GM23248 (cell line): ENCODE results near the gene VPS52. TPM values are rescaled to one million over a fixed set of nuclear protein-coding genes. Genes with fewer than 3 reads are reported as not detected.

Source experiments
- DNase-seq: peaks from one replicate; pipeline ENCODE4 v3.0.0-alpha.2; 2015
- H2AFZ ChIP-seq: fragments of 200-600 bp; sonication (generic); 2 replicates; pipeline ENCODE4 v1.6.1; 2016; ENCODE audit warnings: antibody characterized with exemption
- H3F3A ChIP-seq: fragments of 200-600 bp; sonication (generic); 2 replicates; pipeline ENCODE4 v1.6.1; 2016; ENCODE audit warnings: mild to moderate bottlenecking, antibody characterized with exemption, mixed run types; ENCODE audit not compliant: insufficient read depth
- H3K27ac ChIP-seq: fragments of 200-600 bp; sonication (generic); 2 replicates; pipeline ENCODE4 v1.5.1; 2016; ENCODE audit warnings: mild to moderate bottlenecking
- H3K27me3 ChIP-seq: fragments of 200-600 bp; sonication (generic); replicated peaks from 2 replicates; pipeline ENCODE4 v1.6.1; 2016; ENCODE audit warnings: mild to moderate bottlenecking; ENCODE audit not compliant: insufficient read depth
- H3K36me3 ChIP-seq: fragments of 200-600 bp; sonication (generic); 2 replicates; pipeline ENCODE4 v1.6.1; 2016; ENCODE audit warnings: low read depth, mild to moderate bottlenecking
- H3K4me1 ChIP-seq: fragments of 200-600 bp; sonication (generic); 2 replicates; pipeline ENCODE4 v1.6.1; 2016; ENCODE audit warnings: mild to moderate bottlenecking; ENCODE audit not compliant: insufficient read depth
- H3K4me2 ChIP-seq: fragments of 200-600 bp; sonication (generic); one replicate; pipeline ENCODE4 v1.6.1; 2016; ENCODE audit warnings: mild to moderate bottlenecking; ENCODE audit not compliant: unreplicated experiment
- H3K4me3 ChIP-seq: fragments of 200-600 bp; sonication (generic); 2 replicates; pipeline ENCODE4 v1.5.1; 2016; ENCODE audit warnings: mild to moderate bottlenecking
- H3K79me2 ChIP-seq: fragments of 200-600 bp; sonication (generic); 2 replicates; pipeline ENCODE4 v1.6.1; 2016; ENCODE audit warnings: mild to moderate bottlenecking; ENCODE audit not compliant: insufficient read depth
- H3K9ac ChIP-seq: fragments of 200-600 bp; sonication (generic); 2 replicates; pipeline ENCODE4 v1.6.1; 2016; ENCODE audit warnings: mild to moderate bottlenecking
- H3K9me2 ChIP-seq: fragments of 200-600 bp; sonication (generic); 2 replicates; pipeline ENCODE4 v1.6.1; 2016; ENCODE audit warnings: mixed run types, mild to moderate bottlenecking, moderate library complexity; ENCODE audit not compliant: insufficient read depth
- H3K9me3 ChIP-seq: fragments of 200-600 bp; sonication (generic); one replicate; pipeline ENCODE4 v1.6.1; 2017; ENCODE audit warnings: low read depth
- H4K20me1 ChIP-seq: fragments of 200-600 bp; sonication (generic); 2 replicates; pipeline ENCODE4 v1.6.0; 2016; ENCODE audit not compliant: insufficient read depth
- EZH2 ChIP-seq: fragments of 200-600 bp; sonication (generic); IDR thresholded peaks from 2 replicates; pipeline ENCODE4 v1.6.1; 2018; ENCODE audit warnings: antibody characterized with exemption, mild to moderate bottlenecking; ENCODE audit not compliant: insufficient read depth, poor library complexity, severe bottlenecking
- EZH2phosphoT487 ChIP-seq: fragments of 200-600 bp; sonication (generic); IDR thresholded peaks from 2 replicates; pipeline ENCODE4 v1.6.1; 2018; ENCODE audit warnings: antibody characterized with exemption, moderate library complexity, mild to moderate bottlenecking, low read depth; ENCODE audit not compliant: insufficient read depth
- WGBS, 2 experiments: methylation state at CpG; one replicate each; pipeline ENCODE4 v1.1.6; 2015 to 2017; ENCODE audit warnings: low lambda C conversion rate in 2 of 2, low coverage in 1 of 2; ENCODE audit errors: missing lambda C conversion rate in 2 of 2; 5-methylcytosine and 5-hydroxymethylcytosine counted together
- in situ Hi-C: fragments of 300-500 bp; cut with MboI; formaldehyde crosslinking; loops from 2 replicates; pipeline ENCODE4 v1.15.0; 2020
- polyA plus RNA-seq: library from polyadenylated mRNA; unstranded; fragments of >200 nt; fragmentation: Nextera tagmentation; extraction: Ambion mirVana; gene quantifications from 2 replicates; pipeline ENCODE4 v1.2.1, GENCODE V29; 2016
- total RNA-seq: library from RNA; depleted of rRNA; stranded (reverse); fragments of >200 nt; shearing (Covaris generic); gene quantifications from 2 replicates; pipeline ENCODE4 v1.2.3, GENCODE V29; 2014

The VPS52 gene
- total and polyA plus RNA-seq, 2 experiments from 2014 or later = 32.3 to 33.9 TPM

DNA sequence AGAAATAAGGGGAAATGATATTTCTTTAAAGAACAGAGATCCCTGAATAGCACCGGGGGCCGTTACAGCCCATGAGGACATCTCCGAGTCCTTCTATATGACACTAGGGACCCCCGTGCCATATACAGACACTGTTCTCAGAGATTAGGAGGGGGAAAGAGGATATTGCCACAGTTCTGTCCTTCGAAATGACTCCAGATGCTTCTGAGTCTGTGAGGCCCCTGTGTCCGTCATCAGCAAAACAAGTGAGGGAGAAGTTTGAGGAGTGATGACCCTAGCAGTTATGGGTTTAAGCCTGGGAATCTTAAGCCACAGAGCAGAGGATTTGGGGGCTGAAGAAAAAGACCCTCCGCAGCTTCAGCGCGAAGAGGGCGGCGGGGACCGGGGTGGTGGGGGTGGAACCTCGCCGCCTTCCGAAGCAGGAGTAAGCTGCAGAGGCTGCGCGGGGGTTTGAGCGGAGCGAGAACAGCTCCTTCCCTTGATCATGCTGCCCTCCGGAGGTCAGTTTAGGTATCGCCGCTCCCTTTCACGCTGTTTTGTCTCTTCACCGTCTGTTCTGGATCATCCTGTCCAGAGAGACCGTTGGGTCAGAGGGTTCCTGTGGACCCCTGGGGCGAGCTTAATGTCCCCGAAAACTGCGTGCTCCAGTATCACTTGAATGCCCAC, 23.6 kb downstream of the VPS52 start:
- H3K9me3 ChIP-seq = no peaks in the 10 kb centered on the region
- peak overlapping the region; percentile 98 for H3K27ac ChIP-seq
- no peaks in the 10 kb centered on the region for H3K27me3 ChIP-seq
- peak overlapping the region; percentile 81 for H2AFZ ChIP-seq
- DNase-seq = peak; percentile 89
- H3K9ac ChIP-seq = peak overlapping the region; percentile 95
- peaks cover 35% of the 10 kb centered on the region for H3F3A ChIP-seq
- peaks cover 14% of the 10 kb centered on the region for H3K79me2 ChIP-seq
- 3 to 5% methylated on average over 14 to 28 of the region's 28 CpGs for WGBS, 2 experiments
- no peaks in the 10 kb centered on the region for H4K20me1 ChIP-seq
- peak overlapping the region; percentile 75 for H3K4me3 ChIP-seq
- TF ChIP-seq EZH2 (no peak), EZH2phosphoT487 (no peak)
- peaks cover 41% of the 10 kb centered on the region for H3K4me1 ChIP-seq
- in situ Hi-C loops = loop anchor here (10.0 kb wide), 1 partner anchor 233 kb away; no protein-coding TSS in a partner anchor
- no peaks in the 10 kb centered on the region for H3K36me3 ChIP-seq
- no peaks in the 10 kb centered on the region for H3K9me2 ChIP-seq
- peak overlapping the region; percentile 98 for H3K4me2 ChIP-seq

DNA sequence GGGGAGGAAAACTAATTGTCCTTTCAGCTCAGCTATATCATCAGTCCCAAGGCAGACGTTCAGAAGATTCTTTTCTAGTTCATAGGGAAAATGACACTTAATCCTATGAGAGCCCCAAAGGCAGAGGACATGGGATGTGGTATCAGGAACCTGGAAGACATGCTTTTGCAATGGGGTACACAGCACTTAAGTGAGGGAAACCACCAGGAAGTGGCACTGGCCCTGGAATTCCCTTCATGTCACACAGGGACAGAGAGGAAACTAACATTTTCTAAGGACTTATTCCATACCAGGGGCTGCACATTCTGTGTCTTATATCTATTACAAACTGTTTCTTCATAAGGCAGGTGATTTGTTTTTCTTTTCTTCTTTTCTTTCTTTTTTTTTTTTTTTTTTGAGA, 28.2 kb downstream of the VPS52 start:
- Histone ChIP-seq H3K9me3 (no peaks in the 10 kb centered on the region), H3F3A (no peaks in the 10 kb centered on the region), H3K4me3 (no peak overlapping the region), H2AFZ (no peak overlapping the region), H3K27ac (no peak overlapping the region), H3K27me3 (no peaks in the 10 kb centered on the region; the same call in 1 of the 2 replicates), H3K4me1 (0 out of 2 replicates have a peak, but pooled peaks cover 3% of the 10 kb centered on the region), H4K20me1 (no peaks in the 10 kb centered on the region), H3K36me3 (no peaks in the 10 kb centered on the region), H3K9me2 (no peaks in the 10 kb centered on the region), H3K9ac (no peak overlapping the region), H3K4me2 (no peak overlapping the region), H3K79me2 (no peaks in the 10 kb centered on the region)
- DNase-seq = no peak
- TF ChIP-seq EZH2phosphoT487 = no peak
- no peak for TF ChIP-seq EZH2
- 4 to 7% methylated on average over 1 of the region's 1 CpG for WGBS, 2 experiments
- in situ Hi-C loops = loop anchor here (10.0 kb wide), 1 partner anchor 229 kb away; no protein-coding TSS in a partner anchor

DNA sequence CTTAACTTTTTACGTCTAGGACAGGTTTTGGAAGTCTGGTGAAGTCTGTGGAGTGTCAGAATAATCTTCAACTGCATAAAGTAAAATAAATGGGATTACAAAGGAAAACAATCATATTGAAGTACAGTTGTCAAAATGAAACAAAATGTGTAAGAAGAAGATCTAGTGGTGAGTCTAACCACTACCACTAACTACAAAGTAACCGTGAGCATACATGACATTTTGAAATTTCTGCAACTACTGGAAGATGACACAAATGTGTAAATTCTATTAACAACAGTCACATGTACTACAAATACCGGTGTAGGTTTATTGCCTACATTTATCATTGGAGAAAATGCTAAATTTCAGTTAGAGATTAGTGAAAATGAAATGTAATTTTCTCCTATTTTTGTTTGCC, 29.7 kb downstream of the VPS52 start:
- H3K4me3 ChIP-seq = no peak overlapping the region
- no peaks in the 10 kb centered on the region for H4K20me1 ChIP-seq
- no peak overlapping the region for H3K9ac ChIP-seq
- no peak overlapping the region for H3K27ac ChIP-seq
- DNase-seq = no peak
- H3K9me2 ChIP-seq = no peaks in the 10 kb centered on the region
- H3K9me3 ChIP-seq = no peaks in the 10 kb centered on the region
- no peak overlapping the region for H2AFZ ChIP-seq
- no peak for TF ChIP-seq EZH2phosphoT487
- no peak for TF ChIP-seq EZH2
- in situ Hi-C loops = loop anchor here (10.0 kb wide), 1 partner anchor 227 kb away; no protein-coding TSS in a partner anchor
- H3K4me2 ChIP-seq = no peak overlapping the region
- WGBS, 2 experiments = 52 to 54% methylated on average over 3 of the region's 3 CpGs
- no peaks in the 10 kb centered on the region for H3K4me1 ChIP-seq
- H3K27me3 ChIP-seq = peaks cover 7% of the 10 kb centered on the region; the same call in 1 of the 2 replicates
- H3K36me3 ChIP-seq = no peaks in the 10 kb centered on the region
- no peaks in the 10 kb centered on the region for H3F3A ChIP-seq
- no peaks in the 10 kb centered on the region for H3K79me2 ChIP-seq

DNA sequence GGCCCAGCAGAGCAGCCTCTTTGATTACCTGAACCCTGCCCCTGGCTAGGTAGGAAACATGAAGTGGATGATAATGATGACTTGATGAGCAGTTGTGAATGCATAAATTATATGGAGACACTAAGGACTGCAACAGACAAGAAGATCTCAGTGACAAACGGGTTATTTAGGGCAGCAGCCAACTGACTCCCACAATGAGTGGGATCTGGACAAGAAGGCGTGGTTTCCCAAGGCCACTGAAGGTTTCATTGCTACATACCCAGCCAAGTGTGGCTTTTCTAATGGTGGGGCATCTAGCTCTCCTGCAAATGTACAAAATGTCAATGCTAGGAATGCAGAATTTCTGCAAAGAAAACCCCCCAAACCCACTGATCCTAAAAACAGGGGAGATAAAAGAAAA, 33.9 kb downstream of the VPS52 start:
- DNase-seq = no peak
- H2AFZ ChIP-seq = no peak overlapping the region
- no peaks in the 10 kb centered on the region for H3K9me3 ChIP-seq
- peaks cover 27% of the 10 kb centered on the region for H3K27me3 ChIP-seq
- no peaks in the 10 kb centered on the region for H4K20me1 ChIP-seq
- H3K4me2 ChIP-seq = no peak overlapping the region
- TF ChIP-seq EZH2phosphoT487 (no peak), EZH2 (no peak)
- H3K9me2 ChIP-seq = no peaks in the 10 kb centered on the region
- no peaks in the 10 kb centered on the region for H3K79me2 ChIP-seq
- H3K4me3 ChIP-seq = no peak overlapping the region
- in situ Hi-C loops = no loop called here
- WGBS, 2 experiments = 21 to 26% methylated on average over 2 of the region's 2 CpGs
- no peak overlapping the region for H3K27ac ChIP-seq
- no peaks in the 10 kb centered on the region for H3K4me1 ChIP-seq
- H3K9ac ChIP-seq = no peak overlapping the region
- H3F3A ChIP-seq = no peaks in the 10 kb centered on the region
- H3K36me3 ChIP-seq = no peaks in the 10 kb centered on the region
